K562 (cell line): ENCODE results near the gene GPR162. TPM values are rescaled to one million over a fixed set of nuclear protein-coding genes. Genes with fewer than 3 reads are reported as not detected.
A peak's percentile ranks its signal among the peaks of the same experiment; 100 is the strongest.

Source experiments
- CBFA2T2 ChIP-seq: fragments of 450-650 bp; conservative IDR thresholded peaks from 2 replicates; pipeline ENCODE4 v1.6.1; 2017; ENCODE audit warnings: mild to moderate bottlenecking
- CBX5 ChIP-seq: IDR thresholded peaks from 2 replicates; pipeline ENCODE4 v1.6.1; 2014; ENCODE audit warnings: low read depth, borderline replicate concordance
- CREB1 ChIP-seq, 2 experiments: sonication (generic) in 1 of 2; formaldehyde crosslinking in 1 of 2; IDR thresholded peaks; 2 replicates each; pipeline versions ENCODE4 v1.6.1 to v1.8.0; 2012 to 2022; ENCODE audit warnings: inconsistent platforms in 1 of 2, mild to moderate bottlenecking in 1 of 2, missing genetic modification reagents in 1 of 2, moderate library complexity in 1 of 2
- FOSL1 ChIP-seq: fragments of 200-800 bp; sonication (Bioruptor generic); conservative IDR thresholded peaks from 2 replicates; pipeline ENCODE4 v1.6.1; 2016; ENCODE audit warnings: missing genetic modification characterization, missing compliant biosample characterization
- FOXK1 ChIP-seq: sonication (generic); formaldehyde crosslinking; IDR thresholded peaks from 2 replicates; pipeline ENCODE4 v1.8.0; 2022; ENCODE audit warnings: missing genetic modification reagents, mild to moderate bottlenecking, borderline replicate concordance
- GABPB2 ChIP-seq: fragments of 250-450 bp; sonication (Bioruptor Pico); conservative IDR thresholded peaks from 2 replicates; pipeline ENCODE4 v1.5.1; 2021; ENCODE audit warnings: mild to moderate bottlenecking
- HMGXB4 ChIP-seq: sonication (generic); formaldehyde crosslinking; IDR thresholded peaks from 2 replicates; pipeline ENCODE4 v1.8.1; 2023; ENCODE audit warnings: mild to moderate bottlenecking, missing genetic modification reagents
- KDM2B ChIP-seq: fragments of 250-450 bp; sonication (Bioruptor Pico); IDR thresholded peaks from 2 replicates; pipeline ENCODE4 v1.8.0; 2021; ENCODE audit warnings: mild to moderate bottlenecking, moderate library complexity
- MECOM ChIP-seq: fragments of 250-450 bp; sonication (Bioruptor Pico); IDR thresholded peaks from 2 replicates; pipeline ENCODE4 v1.8.0; 2022; ENCODE audit warnings: inconsistent platforms
- OTX1 ChIP-seq: fragments of 450-650 bp; formaldehyde crosslinking; IDR thresholded peaks from 2 replicates; pipeline ENCODE4 v1.4.0; 2022; ENCODE audit warnings: mild to moderate bottlenecking
- PBX2 ChIP-seq, 2 experiments: IDR thresholded peaks in 1 of 2; conservative IDR thresholded peaks in 1 of 2; 2 replicates each; pipeline ENCODE4 v1.6.1; 2016; ENCODE audit warnings: low read depth in 2 of 2, mild to moderate bottlenecking in 1 of 2, missing compliant biosample characterization in 1 of 2, missing genetic modification characterization in 1 of 2, moderate library complexity in 1 of 2
- RBM34 ChIP-seq: fragments of 200-400 bp; formaldehyde crosslinking; IDR thresholded peaks from 2 replicates; pipeline ENCODE4 v1.6.1; 2018; ENCODE audit warnings: low read length, borderline replicate concordance; ENCODE audit not compliant: insufficient read depth
- TSC22D4 ChIP-seq: fragments of 450-650 bp; IDR thresholded peaks from 2 replicates; pipeline ENCODE4 v1.6.1; 2016; ENCODE audit warnings: missing genetic modification characterization, missing biosample characterization, control low read depth
- ZBTB17 ChIP-seq: fragments of 450-650 bp; formaldehyde crosslinking; IDR thresholded peaks from 2 replicates; pipeline ENCODE4 v1.4.0; 2020; ENCODE audit warnings: mild to moderate bottlenecking
- ZNF282 ChIP-seq: sonication (generic); formaldehyde crosslinking; IDR thresholded peaks from 2 replicates; pipeline ENCODE4 v1.8.1; 2023; ENCODE audit warnings: missing genetic modification reagents
- ZNF609 ChIP-seq: sonication (generic); formaldehyde crosslinking; IDR thresholded peaks from 2 replicates; pipeline ENCODE4 v1.8.1; 2023; ENCODE audit warnings: missing genetic modification reagents, mild to moderate bottlenecking, borderline replicate concordance
- polyA plus RNA-seq, 8 experiments: library from polyadenylated mRNA; depleted of rRNA in 4 of 8; stranded (reverse) in 5 of 8; unstranded in 3 of 8; fragments of >200 nt; fragmentation: Nextera tagmentation in 2 of 8; fragmentation: Illumina TruSeq in 1 of 8; extraction: Ambion mirVana in 2 of 8; extraction: Trizol in 1 of 8; gene quantifications; 2 replicates each; pipeline versions ENCODE4 v1.2.1 to v1.2.3, GENCODE V29; 2011 to 2014; ENCODE audit warnings: inconsistent platforms in 1 of 8, missing spikeins in 1 of 8
- total RNA-seq, 7 experiments: library from RNA; depleted of rRNA in 6 of 7; stranded (reverse); fragments of >200 nt in 6 of 7; fragmentation: Illumina TruSeq in 2 of 7; extraction: Trizol in 2 of 7; gene quantifications; 2 replicates each; pipeline versions ENCODE4 v1.2.1 to v1.2.3, GENCODE V29; 2011 to 2021; ENCODE audit warnings: low replicate concordance in 1 of 7

Gene GPR162
- total and polyA plus RNA-seq, 9 of the 15 experiments (the other 6 are each of a cell fraction or from before 2014, with no cell fraction given), result 0.65 to 1.8 (median 1.1) TPM; not detected in 2

GRCh38 chr12:6867413-6868210, 46.0 kb downstream of the GPR162 start, which contains the start of gene TPI1 (continued):
- TF ChIP-seq MECOM (no peak), TSC22D4 (tag) (no peak), RBM34 (no peak), PBX2 (CRISPR knock-in tag; IDR thresholded peaks at IDR 0.05; ENCODE audit: low read depth) (no peak), PBX2 (tag; conservative IDR thresholded peaks at IDR 0.05; ENCODE audit: low read depth) (no peak), HMGXB4 (no peak), KDM2B (no peak), ZBTB17 (CRISPR knock-in tag) (peak; percentile 53; the same call in 1 of the 2 replicates), CBFA2T2 (no peak), FOSL1 (no peak), ZNF609 (CRISPR knock-in tag) (no peak), OTX1 (CRISPR knock-in tag) (no peak), CREB1 (IDR thresholded peaks at IDR 0.05) (no peak), CREB1 (CRISPR knock-in tag; IDR thresholded peaks at IDR 0.05) (no peak; the same call in 1 of the 2 replicates), CBX5 (no peak), ZNF282 (CRISPR knock-in tag) (no peak), FOXK1 (CRISPR knock-in tag) (no peak), GABPB2 (CRISPR knock-in tag) (no peak)
